H1 (cell line): ENCODE measurements around the gene MOB3B. TPM values are rescaled to one million over a fixed set of nuclear protein-coding genes. Genes with fewer than 3 reads are reported as not detected.

ENCODE experiments used
- CTCF ChIA-PET: fragments of 300-600 bp; sonication (Branson Sonifier 250); formaldehyde crosslinking; loops from one replicate; lab custom pipeline; 2021; ENCODE audit not compliant: partially characterized antibody; lab: Charles Lee
- POLR2A ChIA-PET: fragments of 300-600 bp; sonication (Branson Sonifier 250); formaldehyde crosslinking; loops from one replicate; lab custom pipeline; 2021; ENCODE audit warnings: inconsistent platforms; ENCODE audit not compliant: partially characterized antibody; lab: Charles Lee
- DNase-seq, 2 experiments: peaks; one replicate each; pipeline versions ENCODE4 v3.0.0 to v3.0.0-alpha.2; 2010 to 2022; ENCODE audit warnings: low spot score in 2 of 2, low read depth in 1 of 2, mixed read lengths in 1 of 2
- FAIRE-seq: peaks from 2 replicates; lab custom pipeline; 2011; peaks lifted over from hg19 to GRCh38; lab: Jason Lieb, UNC
- H2AFZ ChIP-seq: 2 replicates; pipeline ENCODE4 v1.8.1; 2012; ENCODE audit warnings: low read length, inconsistent platforms
- H2AK5ac ChIP-seq: 2 replicates; pipeline ENCODE4 v1.6.1; 2013; ENCODE audit warnings: low read depth, low read length
- H2BK120ac ChIP-seq: replicated peaks from 2 replicates; pipeline ENCODE3; 2013; ENCODE audit warnings: low read depth, low read length, inconsistent platforms
- H2BK12ac ChIP-seq: 2 replicates; pipeline ENCODE4 v1.6.1; 2013; ENCODE audit warnings: low read depth, low read length
- H2BK15ac ChIP-seq: 2 replicates; pipeline ENCODE4 v1.6.1; 2013; ENCODE audit warnings: low read length
- H2BK20ac ChIP-seq: 2 replicates; pipeline ENCODE4 v1.6.1; 2013; ENCODE audit warnings: low read length
- H2BK5ac ChIP-seq: 2 replicates; pipeline ENCODE4 v1.6.1; 2013; ENCODE audit warnings: low read depth, low read length
- H3K14ac ChIP-seq: 2 replicates; pipeline ENCODE4 v1.6.1; 2013; ENCODE audit warnings: inconsistent platforms; ENCODE audit not compliant: insufficient read length
- H3K18ac ChIP-seq: 2 replicates; pipeline ENCODE4 v1.6.1; 2013; ENCODE audit warnings: low read length; ENCODE audit errors: extremely low read depth
- H3K23ac ChIP-seq: 2 replicates; pipeline ENCODE4 v1.6.1; 2013; ENCODE audit warnings: inconsistent platforms; ENCODE audit not compliant: insufficient read length
- H3K23me2 ChIP-seq: 2 replicates; pipeline ENCODE4 v1.6.1; 2013; ENCODE audit warnings: low read depth, low read length
- H3K27ac ChIP-seq: 2 replicates; pipeline ENCODE4 v1.6.1; 2011; ENCODE audit warnings: low read depth, low read length, inconsistent platforms
- H3K27me3 ChIP-seq, 4 experiments: replicated peaks in 1 of 4; 1 replicate in 1 of 4; 2 replicates in 3 of 4; pipeline versions ENCODE4 v1.6.1 to v1.8.1; 2011 to 2013; ENCODE audit warnings: low read length in 3 of 4, mild to moderate bottlenecking in 3 of 4, inconsistent platforms in 2 of 4, mixed read lengths in 2 of 4, moderate library complexity in 1 of 4; ENCODE audit not compliant: control insufficient read depth in 3 of 4, insufficient read depth in 3 of 4; ENCODE audit errors: extremely low read depth in 1 of 4
- H3K36me3 ChIP-seq, 4 experiments: 2 replicates each; pipeline versions ENCODE4 v1.6.1 to v1.8.1; 2011 to 2013; ENCODE audit warnings: mild to moderate bottlenecking in 4 of 4, low read length in 3 of 4, moderate library complexity in 2 of 4, control low read depth in 1 of 4, inconsistent platforms in 1 of 4; ENCODE audit not compliant: insufficient read depth in 4 of 4, control insufficient read depth in 2 of 4
- H3K4ac ChIP-seq: replicated peaks from 2 replicates; pipeline ENCODE3; 2013; ENCODE audit warnings: low read length, low read depth, mixed read lengths, inconsistent platforms; ENCODE audit not compliant: insufficient read length
- H3K4me1 ChIP-seq, 4 experiments: replicated peaks in 1 of 4; 1 replicate in 1 of 4; 2 replicates in 3 of 4; pipeline versions ENCODE4 v1.6.1 to v1.8.1; 2011 to 2013; ENCODE audit warnings: low read length in 3 of 4, inconsistent platforms in 2 of 4, mixed read lengths in 1 of 4; ENCODE audit not compliant: insufficient read depth in 4 of 4, control insufficient read depth in 3 of 4
- H3K4me2 ChIP-seq, 2 experiments: 2 replicates each; pipeline versions ENCODE4 v1.6.1 to v1.8.1; 2011 to 2013; ENCODE audit warnings: low read depth in 2 of 2, low read length in 2 of 2, control low read depth in 1 of 2, inconsistent platforms in 1 of 2, mild to moderate bottlenecking in 1 of 2; ENCODE audit not compliant: insufficient read depth in 1 of 2
- H3K4me3 ChIP-seq, 4 experiments: fragments of 200-600, 300-600 bp in 1 of 4; sonication (generic), shearing (Covaris generic), sonication (Bioruptor Twin) in 1 of 4; 2 replicates each; pipeline versions ENCODE4 v1.5.1 to v1.8.1; 2011 to 2016; ENCODE audit warnings: low read length in 4 of 4, low read depth in 3 of 4, control low read depth in 2 of 4, inconsistent platforms in 2 of 4, mild to moderate bottlenecking in 2 of 4, mixed read lengths in 1 of 4, moderate library complexity in 1 of 4; ENCODE audit not compliant: insufficient read depth in 2 of 4; ENCODE audit errors: extremely low read depth in 1 of 4
- H3K56ac ChIP-seq: replicated peaks from 2 replicates; pipeline ENCODE3; 2013; ENCODE audit warnings: low read depth, mild to moderate bottlenecking, mixed read lengths, low read length, inconsistent platforms; ENCODE audit not compliant: insufficient read length
- H3K79me1 ChIP-seq: 2 replicates; pipeline ENCODE4 v1.6.1; 2013; ENCODE audit warnings: low read depth, low read length, control low read depth
- H3K79me2 ChIP-seq, 2 experiments: 2 replicates each; pipeline versions ENCODE4 v1.6.1 to v1.8.1; 2012 to 2013; ENCODE audit warnings: low read length in 2 of 2, mild to moderate bottlenecking in 2 of 2, inconsistent platforms in 1 of 2; ENCODE audit not compliant: insufficient read depth in 2 of 2, control insufficient read depth in 1 of 2
- H3K9ac ChIP-seq, 4 experiments: replicated peaks in 1 of 4; 1 replicate in 1 of 4; 2 replicates in 3 of 4; pipeline versions ENCODE4 v1.6.1 to v1.8.1; 2011 to 2013; ENCODE audit warnings: low read depth in 3 of 4, low read length in 3 of 4, control low read depth in 2 of 4, mild to moderate bottlenecking in 2 of 4, moderate library complexity in 2 of 4, inconsistent platforms in 1 of 4; ENCODE audit errors: extremely low read depth in 1 of 4
- H3K9me3 ChIP-seq, 2 experiments: 2 replicates each; pipeline versions ENCODE4 v1.6.1 to v1.8.1; 2012 to 2013; ENCODE audit warnings: mild to moderate bottlenecking in 2 of 2, moderate library complexity in 2 of 2, control low read depth in 1 of 2, inconsistent platforms in 1 of 2, low read depth in 1 of 2, low read length in 1 of 2, mixed read lengths in 1 of 2; ENCODE audit not compliant: insufficient read depth in 2 of 2
- H4K20me1 ChIP-seq, 2 experiments: replicated peaks in 1 of 2; 2 replicates each; pipeline versions ENCODE3 to v1.8.1; 2011 to 2013; ENCODE audit warnings: inconsistent platforms in 2 of 2, low read length in 2 of 2, mild to moderate bottlenecking in 1 of 2; ENCODE audit not compliant: insufficient read depth in 2 of 2, control insufficient read depth in 1 of 2
- H4K5ac ChIP-seq: 2 replicates; pipeline ENCODE4 v1.6.1; 2013; ENCODE audit warnings: low read length, low read depth, mixed read lengths, inconsistent platforms; ENCODE audit not compliant: insufficient read length
- H4K8ac ChIP-seq: 2 replicates; pipeline ENCODE4 v1.8.0; 2013; ENCODE audit warnings: mild to moderate bottlenecking, moderate library complexity, low read length, inconsistent platforms; ENCODE audit not compliant: insufficient read depth; ENCODE audit errors: extremely low read depth
- H4K91ac ChIP-seq: replicated peaks from 2 replicates; pipeline ENCODE3; 2013; ENCODE audit warnings: low read length, mixed read lengths, inconsistent platforms; ENCODE audit not compliant: insufficient read length
- WGBS, 2 experiments: shearing (Covaris generic) in 1 of 2; methylation state at CpG; one replicate each; pipeline versions ENCODE4 v1.1.6 to v1.1.7; 2013 to 2015; ENCODE audit warnings: low lambda C conversion rate in 2 of 2, mixed read lengths in 2 of 2, inconsistent platforms in 1 of 2, low coverage in 1 of 2, missing lambda C conversion rate in 1 of 2; ENCODE audit not compliant: insufficient replicate concordance in 2 of 2, insufficient coverage in 1 of 2, insufficient read length in 1 of 2; ENCODE audit errors: extremely low coverage in 1 of 2, missing lambda C conversion rate in 1 of 2; 5-methylcytosine and 5-hydroxymethylcytosine counted together
- polyA plus RNA-seq, 7 experiments: library from polyadenylated mRNA; depleted of rRNA in 3 of 7; stranded (reverse) in 5 of 7; unstranded in 2 of 7; fragments of >200 nt in 5 of 7; fragments of 200-250 nt in 2 of 7; gene quantifications; 1 replicate in 5 of 7; 2 replicates in 1 of 7; 4 replicates in 1 of 7; pipeline versions ENCODE4 v1.2.1 to v1.2.3, GENCODE V29; 2011 to 2013; ENCODE audit warnings: missing spikeins in 2 of 7, mixed read lengths in 2 of 7
- total RNA-seq: library from RNA; stranded (reverse); fragmentation: NEBNext Ultra II Directional; extraction: Animal tissue kit (Norgen Biotek cat#: 25700); gene quantifications from 2 replicates; pipeline ENCODE4 v1.2.1, GENCODE V29; 2021

The MOB3B gene
- total and polyA plus RNA-seq, 2 of the 8 experiments (the other 6 are each of a cell fraction or from before 2014, with no cell fraction given), result 12.7 to 16.1 TPM

GRCh38 chr9:27349698-27350080 lies 179.9 kb downstream of the MOB3B start:
- no peaks in the 10 kb centered on the region for H3K9me3 ChIP-seq
- WGBS, 2 experiments, result 78% methylated on average over 1 of the region's 1 CpG; no CpG with 5 or more reads in 1 of the 2 experiments
- no peak overlapping the region for H4K5ac ChIP-seq
- H2AK5ac ChIP-seq, result no peak overlapping the region
- H3K27ac ChIP-seq, result no peak overlapping the region
- DNase-seq, result no peak
- no peaks in the 10 kb centered on the region for H3K79me2 ChIP-seq
- no peak overlapping the region for H2BK20ac ChIP-seq
- H3K23ac ChIP-seq, result no peak overlapping the region
- no peaks in the 10 kb centered on the region for H3K23me2 ChIP-seq
- no peak overlapping the region for H4K91ac ChIP-seq
- H3K27me3 ChIP-seq, result no peaks in the 10 kb centered on the region
- no peak overlapping the region for H3K4me3 ChIP-seq
- H2BK12ac ChIP-seq, result no peak overlapping the region
- no peak overlapping the region for H4K8ac ChIP-seq
- peaks cover 2 to 22% (median 9%) of the 10 kb centered on the region in 4 experiments for H3K4me1 ChIP-seq
- no peak overlapping the region for H3K18ac ChIP-seq
- no peaks in the 10 kb centered on the region for H4K20me1 ChIP-seq
- no peak overlapping the region for H2BK15ac ChIP-seq
- H3K36me3 ChIP-seq, result peaks cover 0 to 2% (median 0%) of the 10 kb centered on the region in 4 experiments; a peak in 1 of 8 replicates
- H3K9ac ChIP-seq, result no peak overlapping the region
- no peak overlapping the region for H2BK5ac ChIP-seq
- H2BK120ac ChIP-seq, result no peak overlapping the region
- no peak overlapping the region for H2AFZ ChIP-seq
- ChIA-PET POLR2A (interaction anchor here (1.2 kb wide), 1 partner anchor 17 kb away, joined by 3 read pairs; no protein-coding TSS in a partner anchor), CTCF (interaction anchor here (0.6 to 1.5 kb wide), 4 partner anchors 9 to 190 kb away, joined by 3 to 5 read pairs (median 4); no protein-coding TSS in a partner anchor)
- FAIRE-seq, result no peak
- no peak overlapping the region for H3K4ac ChIP-seq
- H3K56ac ChIP-seq, result no peak overlapping the region
- no peak overlapping the region for H3K14ac ChIP-seq
- H3K4me2 ChIP-seq, result no peak overlapping the region
- no peaks in the 10 kb centered on the region for H3K79me1 ChIP-seq
